ENCODE results near the gene PSMA7.

DNA sequence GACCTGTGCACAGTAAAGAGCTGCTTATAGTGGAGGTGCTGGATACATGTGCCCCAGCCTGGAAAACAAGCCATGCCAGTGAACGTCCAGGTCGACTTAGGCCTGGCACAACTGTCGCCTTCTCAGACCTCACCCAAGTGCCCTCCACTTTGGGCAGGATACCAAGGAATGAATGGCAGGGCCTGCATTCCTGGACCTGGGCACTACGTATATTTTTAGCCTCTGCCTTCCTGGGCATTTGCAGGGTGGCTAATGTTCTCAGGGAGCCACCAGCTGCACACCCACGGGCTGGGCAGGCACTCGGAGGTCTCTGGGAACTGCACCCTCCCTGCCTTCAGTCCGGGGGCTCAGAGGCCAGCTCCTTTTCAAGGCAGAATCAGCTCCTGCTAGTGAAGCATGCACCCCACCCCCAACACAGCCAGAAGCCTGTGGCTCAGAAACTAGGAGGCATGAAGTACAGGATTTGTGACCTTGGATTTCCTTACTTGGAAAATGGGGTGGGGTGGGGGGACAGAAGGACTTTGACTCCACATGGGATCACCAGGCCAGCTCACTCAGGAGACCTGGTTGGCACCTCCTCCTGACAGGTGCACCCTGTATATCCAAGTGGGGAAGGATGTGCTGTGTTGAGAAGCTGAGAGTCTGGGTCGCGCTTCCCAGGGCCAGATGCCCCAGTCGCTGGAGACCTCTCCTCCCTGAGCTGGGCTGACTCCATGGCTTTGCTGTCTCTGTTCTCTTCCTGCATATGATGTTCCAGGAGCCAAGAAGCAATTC lies 23.4 kb downstream of the PSMA7 start:
- TF ChIP-seq, protein P1, sequence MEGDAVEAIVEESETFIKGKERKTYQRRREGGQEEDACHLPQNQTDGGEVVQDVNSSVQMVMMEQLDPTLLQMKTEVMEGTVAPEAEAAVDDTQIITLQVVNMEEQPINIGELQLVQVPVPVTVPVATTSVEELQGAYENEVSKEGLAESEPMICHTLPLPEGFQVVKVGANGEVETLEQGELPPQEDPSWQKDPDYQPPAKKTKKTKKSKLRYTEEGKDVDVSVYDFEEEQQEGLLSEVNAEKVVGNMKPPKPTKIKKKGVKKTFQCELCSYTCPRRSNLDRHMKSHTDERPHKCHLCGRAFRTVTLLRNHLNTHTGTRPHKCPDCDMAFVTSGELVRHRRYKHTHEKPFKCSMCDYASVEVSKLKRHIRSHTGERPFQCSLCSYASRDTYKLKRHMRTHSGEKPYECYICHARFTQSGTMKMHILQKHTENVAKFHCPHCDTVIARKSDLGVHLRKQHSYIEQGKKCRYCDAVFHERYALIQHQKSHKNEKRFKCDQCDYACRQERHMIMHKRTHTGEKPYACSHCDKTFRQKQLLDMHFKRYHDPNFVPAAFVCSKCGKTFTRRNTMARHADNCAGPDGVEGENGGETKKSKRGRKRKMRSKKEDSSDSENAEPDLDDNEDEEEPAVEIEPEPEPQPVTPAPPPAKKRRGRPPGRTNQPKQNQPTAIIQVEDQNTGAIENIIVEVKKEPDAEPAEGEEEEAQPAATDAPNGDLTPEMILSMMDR (conservative IDR thresholded peaks at IDR 0.05; ENCODE audit: low read length), result no peak
- no peak for TF ChIP-seq EZH2phosphoT487 (IDR thresholded peaks at IDR 0.05; ENCODE audit: borderline replicate concordance)

Measured in Loucy (cell line).